NT2/D1 (cell line): ENCODE results near the gene SCARB1.

ENCODE experiments used
- SUZ12 ChIP-seq: IDR thresholded peaks from 2 replicates; pipeline ENCODE4 v1.6.1; 2011; ENCODE audit not compliant: insufficient read length, insufficient read depth; ENCODE audit errors: extremely low read depth
- ZNF274 ChIP-seq: IDR thresholded peaks from 2 replicates; pipeline ENCODE4 v1.6.1; 2011; ENCODE audit warnings: mild to moderate bottlenecking, low read depth, low read length

- no peak for TF ChIP-seq ZNF274
- no peak for TF ChIP-seq SUZ12
Measured at GRCh38 chr12:124849382-124849781, 14.3 kb downstream of the SCARB1 start.
